Right lobe of liver (tissue), 6 donors: ENCODE measurements around the gene LRRN2. TPM values are rescaled to one million over a fixed set of nuclear protein-coding genes. Genes with fewer than 3 reads are reported as not detected.

Experiments
- ATAC-seq, 4 donors: fragments of 200-7000 bp; cut with Tn5 transposase; one replicate each; pipeline ENCODE4 v1.9.1; 2020; ENCODE audit warnings: mild to moderate bottlenecking in 4 of 4, moderate library complexity in 4 of 4
- DNase-seq, 3 donors: peaks; one replicate each; pipeline ENCODE4 v3.0.0-alpha.2; 2020
- H3K27ac ChIP-seq, 3 donors: fragments of 200-600 bp; one replicate each; pipeline ENCODE4 v1.8.0; 2022
- H3K27me3 ChIP-seq, 2 donors: fragments of 200-600 bp; one replicate each; pipeline ENCODE4 v1.8.0; 2022
- H3K36me3 ChIP-seq, 4 donors: fragments of 200-600 bp; sonication (generic) in 1 of 4; one replicate each; pipeline versions ENCODE4 v1.5.1 to v1.8.0; 2017 to 2022; ENCODE audit warnings: control low read depth in 1 of 4
- H3K4me1 ChIP-seq, 4 donors: fragments of 200-600 bp; sonication (generic) in 1 of 4; one replicate each; pipeline versions ENCODE4 v1.5.1 to v1.8.0; 2017 to 2022; ENCODE audit warnings: control low read depth in 1 of 4
- H3K4me3 ChIP-seq, 3 donors: fragments of 200-600 bp; one replicate each; pipeline ENCODE4 v1.8.0; 2022
- H3K9me3 ChIP-seq, 4 donors: fragments of 200-600 bp; sonication (generic) in 1 of 4; one replicate each; pipeline versions ENCODE4 v1.5.1 to v1.8.0; 2017 to 2022; ENCODE audit warnings: control low read depth in 1 of 4
- POLR2A ChIP-seq: fragments of 450-650 bp; IDR thresholded peaks from one replicate; pipeline ENCODE4 v1.6.1; 2017; ENCODE audit warnings: antibody characterized with exemption, mild to moderate bottlenecking
- WGBS: methylation state at CpG from one replicate; pipeline ENCODE4 v1.1.6; 2018; ENCODE audit warnings: low coverage, low lambda C conversion rate; ENCODE audit not compliant: insufficient coverage; ENCODE audit errors: missing lambda C conversion rate; 5-methylcytosine and 5-hydroxymethylcytosine counted together
- intact Hi-C, 2 donors: fragments of 100-400 bp; cut with DNase I; formaldehyde crosslinking; loops; one replicate each; pipeline versions ENCODE4 v1.11.2 to v1.14.1; 2022
- total RNA-seq, 6 experiments: library from RNA; depleted of rRNA in 2 of 6; stranded (reverse); fragments of >200 nt in 2 of 6; fragmentation: NEBNext Ultra II Directional in 3 of 6; extraction: Animal tissue kit (Norgen Biotek cat#: 25700) in 3 of 6; gene quantifications; one replicate each; pipeline versions ENCODE4 v1.1.0 to v1.2.4, GENCODE V29; 2016 to 2023
- TF ChIP-seq, protein P1 (sequence below), 4 donors: fragments of 200-600 bp in 3 of 4; fragments of 450-650 bp in 1 of 4; IDR thresholded peaks; one replicate each; pipeline versions ENCODE4 v1.5.1 to v1.8.0; 2016 to 2022; ENCODE audit warnings: antibody characterized with exemption in 4 of 4, mild to moderate bottlenecking in 2 of 4
- donor health status: DM: no; HTN: yes; CAD: no.
- donor health status: DM: no; HTN: no; CAD: no.
- donor health status: DM: no; HTN: no; CAD: no.
- donor health status: DM: no; HTN: yes; CAD: no.
- donor health status: DM: no; HTN: yes; CAD: no.

The LRRN2 gene
- total RNA-seq, 6 experiments from 2014 or later, result 0.07 to 0.78 (median 0.25) TPM

DNA sequence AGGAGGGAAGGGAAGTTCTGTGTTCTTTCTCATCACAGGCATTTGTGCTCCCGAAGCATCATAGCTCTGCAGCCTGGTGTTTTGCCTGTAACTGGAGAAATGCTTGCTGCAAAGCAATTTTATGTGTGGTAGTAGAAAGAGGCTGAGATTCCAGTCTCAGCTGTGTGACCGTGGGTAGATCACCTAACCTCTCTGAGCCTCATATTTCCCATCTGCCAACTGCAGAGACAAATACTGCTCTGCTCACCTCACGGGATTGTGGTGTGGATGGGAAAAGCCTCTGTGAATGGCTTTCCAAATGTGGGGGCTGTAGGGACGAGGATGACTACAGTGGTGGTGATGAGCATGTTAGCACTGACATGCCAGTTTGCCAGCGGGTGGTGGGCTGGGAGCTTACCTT is 85.3 kb downstream of the LRRN2 start:
- DNase-seq (no peak), ATAC-seq (no peak)
- WGBS, result 80% methylated on average over 1 of the region's 5 CpGs
- Histone ChIP-seq H3K36me3 (no peaks in the 10 kb centered on the region), H3K4me3 (no peak overlapping the region), H3K27me3 (no peaks in the 10 kb centered on the region), H3K27ac (no peak overlapping the region), H3K9me3 (no peaks in the 10 kb centered on the region), H3K4me1 (peaks cover 0 to 3% (median 0%) of the 10 kb centered on the region in 4 donors)
- TF ChIP-seq, protein P1, sequence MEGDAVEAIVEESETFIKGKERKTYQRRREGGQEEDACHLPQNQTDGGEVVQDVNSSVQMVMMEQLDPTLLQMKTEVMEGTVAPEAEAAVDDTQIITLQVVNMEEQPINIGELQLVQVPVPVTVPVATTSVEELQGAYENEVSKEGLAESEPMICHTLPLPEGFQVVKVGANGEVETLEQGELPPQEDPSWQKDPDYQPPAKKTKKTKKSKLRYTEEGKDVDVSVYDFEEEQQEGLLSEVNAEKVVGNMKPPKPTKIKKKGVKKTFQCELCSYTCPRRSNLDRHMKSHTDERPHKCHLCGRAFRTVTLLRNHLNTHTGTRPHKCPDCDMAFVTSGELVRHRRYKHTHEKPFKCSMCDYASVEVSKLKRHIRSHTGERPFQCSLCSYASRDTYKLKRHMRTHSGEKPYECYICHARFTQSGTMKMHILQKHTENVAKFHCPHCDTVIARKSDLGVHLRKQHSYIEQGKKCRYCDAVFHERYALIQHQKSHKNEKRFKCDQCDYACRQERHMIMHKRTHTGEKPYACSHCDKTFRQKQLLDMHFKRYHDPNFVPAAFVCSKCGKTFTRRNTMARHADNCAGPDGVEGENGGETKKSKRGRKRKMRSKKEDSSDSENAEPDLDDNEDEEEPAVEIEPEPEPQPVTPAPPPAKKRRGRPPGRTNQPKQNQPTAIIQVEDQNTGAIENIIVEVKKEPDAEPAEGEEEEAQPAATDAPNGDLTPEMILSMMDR (IDR thresholded peaks at IDR 0.05), result no peak
- TF ChIP-seq POLR2A, result no peak
- intact Hi-C loops, result no loop called here

DNA sequence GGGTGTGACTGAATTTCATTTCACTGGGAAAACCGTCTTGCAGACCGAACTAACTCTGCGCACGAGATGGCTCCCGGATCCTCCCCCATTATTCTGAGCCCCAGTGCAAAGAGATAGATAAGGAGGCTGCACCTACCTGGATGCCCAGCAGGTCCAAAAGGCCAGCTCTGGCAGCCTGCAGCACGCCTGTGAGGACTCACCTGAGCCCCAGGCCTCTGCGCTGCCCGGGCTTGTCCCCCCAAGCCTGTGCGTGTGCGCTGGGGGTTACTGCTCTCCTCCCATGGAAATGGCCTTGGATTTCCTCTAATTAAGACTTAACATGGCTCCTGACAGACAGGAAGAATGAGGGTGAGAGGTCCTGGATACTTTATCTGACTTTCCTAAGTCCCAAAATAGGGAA is 85.9 kb downstream of the LRRN2 start:
- Histone ChIP-seq H3K27me3 (no peaks in the 10 kb centered on the region), H3K9me3 (no peaks in the 10 kb centered on the region), H3K27ac (no peak overlapping the region), H3K4me3 (no peak overlapping the region), H3K36me3 (no peaks in the 10 kb centered on the region), H3K4me1 (peaks cover 0 to 3% (median 0%) of the 10 kb centered on the region in 4 donors)
- no peak for DNase-seq
- ATAC-seq, result no peak
- 81% methylated on average over 4 of the region's 10 CpGs for WGBS
- TF ChIP-seq POLR2A, result no peak
- TF ChIP-seq, protein P1 (IDR thresholded peaks at IDR 0.05), result no peak
- intact Hi-C loops, result no loop called here

DNA sequence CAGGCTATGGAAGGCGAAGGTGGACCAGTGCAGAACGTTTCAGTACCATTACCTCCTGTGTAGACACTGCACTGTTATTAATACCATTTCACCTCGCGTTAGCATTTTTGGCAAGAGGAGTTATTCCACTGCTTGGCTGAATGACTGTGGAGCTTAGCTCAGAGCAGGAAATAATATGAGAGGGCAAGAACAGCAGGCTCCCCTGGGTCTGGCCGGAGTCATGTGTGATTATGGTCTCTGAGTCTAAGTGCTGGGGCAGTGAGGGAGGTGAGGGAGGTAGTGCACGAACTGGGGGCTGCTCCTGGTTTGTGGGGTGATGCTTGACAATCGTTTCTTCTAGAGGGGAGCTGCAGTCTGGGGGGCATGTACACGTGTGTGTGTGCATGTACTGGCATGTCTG is 86.4 kb downstream of the LRRN2 start:
- intact Hi-C loops, result no loop called here
- no peaks in the 10 kb centered on the region for H3K36me3 ChIP-seq
- H3K4me1 ChIP-seq, result peaks cover 0 to 3% (median 0%) of the 10 kb centered on the region in 4 donors
- ATAC-seq, result no peak
- TF ChIP-seq, protein P1 (IDR thresholded peaks at IDR 0.05), result no peak
- 53% methylated on average over 4 of the region's 8 CpGs for WGBS
- no peaks in the 10 kb centered on the region for H3K9me3 ChIP-seq
- H3K4me3 ChIP-seq, result no peak overlapping the region
- H3K27me3 ChIP-seq, result no peaks in the 10 kb centered on the region
- no peak overlapping the region for H3K27ac ChIP-seq
- DNase-seq, result no peak

DNA sequence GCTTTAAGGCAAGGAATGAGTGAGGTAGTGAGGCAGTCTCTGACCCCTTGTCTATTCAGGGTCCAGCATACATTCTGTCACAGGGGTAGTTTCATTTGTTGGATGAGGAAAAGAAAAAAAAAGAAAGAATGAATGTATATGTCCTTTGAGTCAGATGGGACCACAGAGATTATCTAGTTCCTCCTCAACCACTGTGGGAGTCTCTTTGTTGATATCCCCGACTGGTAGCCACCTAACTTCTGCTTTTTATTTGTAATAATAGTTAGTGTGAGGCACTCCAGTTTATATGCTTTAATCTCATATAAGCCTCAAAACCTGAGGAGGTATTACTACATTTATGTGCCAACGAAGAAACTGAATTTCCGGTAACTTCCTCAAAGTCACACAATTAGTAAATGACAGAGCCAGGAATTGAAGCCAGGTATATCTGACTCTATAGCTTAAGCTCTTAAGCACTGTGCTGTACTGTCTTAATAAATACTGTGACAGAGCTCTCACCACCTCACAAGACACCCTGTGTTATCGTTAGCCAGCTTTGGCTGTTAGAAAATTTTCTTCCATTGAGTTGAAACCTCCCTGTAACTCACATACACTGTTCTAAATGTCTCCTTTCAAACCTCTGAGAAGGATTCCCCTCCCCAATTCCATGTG is 87.1 kb downstream of the LRRN2 start:
- Histone ChIP-seq H3K9me3 (no peaks in the 10 kb centered on the region), H3K36me3 (no peaks in the 10 kb centered on the region), H3K27ac (no peak overlapping the region), H3K4me3 (no peak overlapping the region), H3K4me1 (peaks cover 0 to 3% (median 0%) of the 10 kb centered on the region in 4 donors), H3K27me3 (no peaks in the 10 kb centered on the region)
- ATAC-seq, result no peak
- intact Hi-C loops, result no loop called here
- TF ChIP-seq POLR2A, result no peak
- TF ChIP-seq, protein P1 (IDR thresholded peaks at IDR 0.05), result no peak
- no peak for DNase-seq
- 83% methylated on average over 4 of the region's 4 CpGs for WGBS
